Natural killer cell (primary cell): Measurements from ENCODE around the gene LY6G5B. TPM values are rescaled to one million over a fixed set of nuclear protein-coding genes. Genes with fewer than 3 reads are reported as not detected.

Experiments used
- ATAC-seq, 3 donors: fragments of 150-1000 bp in 2 of 3; fragments of 200-7000 bp in 1 of 3; cut with Tn5 transposase; 1 replicate in 1 of 3; 2 replicates in 2 of 3; pipeline ENCODE4 v1.10.0; 2021; ENCODE audit warnings: mild to moderate bottlenecking in 2 of 3, moderate library complexity in 2 of 3
- DNase-seq, 2 donors: peaks; one replicate each; pipeline versions ENCODE4 v3.0.0 to v3.0.0-alpha.2; 2013 to 2021; ENCODE audit warnings: mixed read lengths in 1 of 2
- H3K27ac ChIP-seq: one replicate; pipeline ENCODE4 v1.5.1; 2013; ENCODE audit warnings: mild to moderate bottlenecking, low read length
- H3K27me3 ChIP-seq: one replicate; pipeline ENCODE4 v1.6.1; 2013; ENCODE audit warnings: low read length; ENCODE audit not compliant: control insufficient read depth, insufficient read depth
- H3K36me3 ChIP-seq: one replicate; pipeline ENCODE4 v1.6.1; 2013; ENCODE audit warnings: low read length; ENCODE audit not compliant: control insufficient read depth, insufficient read depth
- H3K4me1 ChIP-seq: one replicate; pipeline ENCODE4 v1.6.1; 2013; ENCODE audit warnings: low read length; ENCODE audit not compliant: control insufficient read depth, insufficient read depth
- H3K4me3 ChIP-seq: one replicate; pipeline ENCODE4 v1.5.1; 2013; ENCODE audit warnings: low read length
- H3K9me3 ChIP-seq: one replicate; pipeline ENCODE4 v1.6.1; 2013; ENCODE audit warnings: low read length; ENCODE audit not compliant: control insufficient read depth, insufficient read depth
- H3K27ac Mint-ChIP-seq, 2 donors: one replicate each; pipeline ENCODE4 v1.8.0; 2022; ENCODE audit warnings: mild to moderate bottlenecking in 2 of 2, mixed read lengths in 2 of 2, moderate library complexity in 1 of 2
- H3K27me3 Mint-ChIP-seq, 2 donors: one replicate each; pipeline ENCODE4 v1.8.0; 2022; ENCODE audit warnings: low read depth in 2 of 2, mixed read lengths in 2 of 2
- H3K36me3 Mint-ChIP-seq: one replicate; pipeline ENCODE4 v1.8.0; 2022; ENCODE audit warnings: mixed read lengths
- H3K4me1 Mint-ChIP-seq, 2 donors: one replicate each; pipeline ENCODE4 v1.8.0; 2022; ENCODE audit warnings: mixed read lengths in 2 of 2
- H3K4me3 Mint-ChIP-seq: one replicate; pipeline ENCODE4 v1.8.0; 2022; ENCODE audit warnings: mild to moderate bottlenecking, moderate library complexity, mixed read lengths
- H3K9me3 Mint-ChIP-seq, 2 donors: one replicate each; pipeline ENCODE4 v1.8.0; 2022; ENCODE audit warnings: mixed read lengths in 2 of 2
- CTCF ChIP-seq: fragments of 200-600 bp; IDR thresholded peaks from one replicate; pipeline ENCODE4 v1.8.0; 2022; ENCODE audit warnings: antibody characterized with exemption
- WGBS: methylation state at CpG from one replicate; pipeline ENCODE4 v1.1.7; 2013; ENCODE audit warnings: missing lambda C conversion rate; ENCODE audit not compliant: insufficient coverage; 5-methylcytosine and 5-hydroxymethylcytosine counted together
- intact Hi-C: fragments of 100-400 bp; cut with micrococcal nuclease; formaldehyde crosslinking; loops from one replicate; pipeline ENCODE4 v1.14.2; 2022
- total RNA-seq, 4 donors: library from RNA; stranded (reverse); fragments of 120-200 nt in 1 of 4; gene quantifications; one replicate each; pipeline versions ENCODE4 v1.2.3 to v1.2.4, GENCODE V29; 2013 to 2022

The LY6G5B gene
- total RNA-seq, 3 donors from 2014 or later (not counting 1 experiment from before 2014, with no cell fraction given), result 39.9 to 50.0 (median 46.0) TPM

- Histone ChIP-seq H3K9me3 (no peaks in the 10 kb centered on the region), H3K27ac (no peak overlapping the region), H3K4me1 (no peaks in the 10 kb centered on the region), H3K27me3 (no peaks in the 10 kb centered on the region), H3K4me3 (no peak overlapping the region), H3K36me3 (peaks cover 86% of the 10 kb centered on the region)
- Mint-ChIP-seq H3K36me3 (peaks cover 24% of the 10 kb centered on the region), H3K4me3 (no peak overlapping the region), H3K4me1 (peaks cover 8 to 21% of the 10 kb centered on the region in 2 donors), H3K27me3 (no peaks in the 10 kb centered on the region), H3K9me3 (no peaks in the 10 kb centered on the region), H3K27ac (peak overlapping the region; percentile 39 to 43)
- 98% methylated on average over 19 of the region's 19 CpGs for WGBS
- no peak for TF ChIP-seq CTCF
- intact Hi-C loops, result no loop called here
- ATAC-seq, result no peak
- no peak for DNase-seq
Measured at GRCh38 chr6:31627690-31628287, 42.0 kb upstream of the LY6G5B start.

GRCh38 chr6:31629014-31629413 is 40.8 kb upstream of the LY6G5B start:
- Histone ChIP-seq H3K27ac (no peak overlapping the region), H3K4me1 (no peaks in the 10 kb centered on the region), H3K36me3 (peaks cover 92% of the 10 kb centered on the region), H3K9me3 (no peaks in the 10 kb centered on the region), H3K27me3 (no peaks in the 10 kb centered on the region), H3K4me3 (no peak overlapping the region)
- H3K27ac Mint-ChIP-seq, result no peak overlapping the region
- no peak overlapping the region for H3K4me3 Mint-ChIP-seq
- intact Hi-C loops, result no loop called here
- no peak for DNase-seq
- ATAC-seq, result no peak
- no peaks in the 10 kb centered on the region for H3K27me3 Mint-ChIP-seq
- no peaks in the 10 kb centered on the region for H3K9me3 Mint-ChIP-seq
- peaks cover 24% of the 10 kb centered on the region for H3K36me3 Mint-ChIP-seq
- no peak for TF ChIP-seq CTCF
- H3K4me1 Mint-ChIP-seq, result peaks cover 6 to 28% of the 10 kb centered on the region in 2 donors
- WGBS, result 94% methylated on average over 7 of the region's 7 CpGs

- H3K27ac ChIP-seq, result no peak overlapping the region
- H3K4me1 ChIP-seq, result no peaks in the 10 kb centered on the region
- Mint-ChIP-seq H3K36me3 (peaks cover 24% of the 10 kb centered on the region), H3K9me3 (no peaks in the 10 kb centered on the region), H3K4me3 (no peak overlapping the region), H3K27me3 (no peaks in the 10 kb centered on the region), H3K27ac (peak overlapping the region; percentile 26 to 54), H3K4me1 (peaks cover 6 to 30% of the 10 kb centered on the region in 2 donors)
- peaks cover 94% of the 10 kb centered on the region for H3K36me3 ChIP-seq
- H3K4me3 ChIP-seq, result no peak overlapping the region
- DNase-seq (no peak), ATAC-seq (no peak)
- TF ChIP-seq CTCF, result no peak
- H3K9me3 ChIP-seq, result no peaks in the 10 kb centered on the region
- intact Hi-C loops, result no loop called here
- H3K27me3 ChIP-seq, result no peaks in the 10 kb centered on the region
- WGBS, result 95% methylated on average over 25 of the region's 25 CpGs
Measured at GRCh38 chr6:31630177-31630934, 39.4 kb upstream of the LY6G5B start.
